Vagina (tissue), 2 donors: ENCODE measurements around the gene PODXL2. TPM values are rescaled to one million over a fixed set of nuclear protein-coding genes. Genes with fewer than 3 reads are reported as not detected.

Experiments used
- DNase-seq, 2 donors: peaks; one replicate each; pipeline ENCODE4 v3.0.0-alpha.2; 2017; ENCODE audit errors: extremely low spot score in 2 of 2
- H3K27ac ChIP-seq: fragments of 200-600 bp; sonication (generic); one replicate; pipeline ENCODE4 v1.5.1; 2019
- H3K27me3 ChIP-seq: fragments of 200-600 bp; sonication (generic); one replicate; pipeline ENCODE4 v1.5.1; 2019
- H3K36me3 ChIP-seq, 2 donors: fragments of 200-600 bp; sonication (generic); one replicate each; pipeline ENCODE4 v1.5.1; 2017 to 2019
- H3K4me1 ChIP-seq: fragments of 200-600 bp; sonication (generic); one replicate; pipeline ENCODE4 v1.5.1; 2019
- H3K4me3 ChIP-seq, 2 donors: fragments of 200-600 bp; sonication (generic); 1 replicate in 1 of 2; 2 replicates in 1 of 2; pipeline ENCODE4 v1.5.1; 2016 to 2019
- H3K9me3 ChIP-seq: fragments of 200-600 bp; sonication (generic); one replicate; pipeline ENCODE4 v1.5.1; 2019
- POLR2A ChIP-seq, 2 donors: fragments of 450-650 bp; IDR thresholded peaks; one replicate each; pipeline ENCODE4 v1.6.1; 2017; ENCODE audit warnings: antibody characterized with exemption in 2 of 2, mild to moderate bottlenecking in 2 of 2, moderate library complexity in 2 of 2
- POLR2AphosphoS5 ChIP-seq, 2 donors: sonication (generic); formaldehyde crosslinking; IDR thresholded peaks; one replicate each; pipeline ENCODE4 v1.9.0; 2017; ENCODE audit warnings: antibody characterized with exemption in 2 of 2, mild to moderate bottlenecking in 2 of 2, low read depth in 1 of 2; ENCODE audit not compliant: insufficient read depth in 1 of 2
- intact Hi-C: fragments of 100-400 bp; cut with DNase I; formaldehyde crosslinking; loops from one replicate; pipeline ENCODE4 v1.15.1; 2023
- total RNA-seq: library from RNA; depleted of rRNA; stranded (reverse); fragments of >200 nt; gene quantifications from one replicate; pipeline ENCODE4 v1.2.3, GENCODE V29; 2016
- TF ChIP-seq, protein P1 (sequence below), 3 experiments: fragments of 450-650 bp in 2 of 3; fragments of 200-600 bp in 1 of 3; sonication (generic) in 1 of 3; IDR thresholded peaks; one replicate each; pipeline ENCODE4 v1.5.1; 2017 to 2019; ENCODE audit warnings: antibody characterized with exemption in 3 of 3, mild to moderate bottlenecking in 2 of 3, moderate library complexity in 2 of 3

The PODXL2 gene
- total RNA-seq, 1 donor from 2014 or later, result 2.9 TPM

DNA sequence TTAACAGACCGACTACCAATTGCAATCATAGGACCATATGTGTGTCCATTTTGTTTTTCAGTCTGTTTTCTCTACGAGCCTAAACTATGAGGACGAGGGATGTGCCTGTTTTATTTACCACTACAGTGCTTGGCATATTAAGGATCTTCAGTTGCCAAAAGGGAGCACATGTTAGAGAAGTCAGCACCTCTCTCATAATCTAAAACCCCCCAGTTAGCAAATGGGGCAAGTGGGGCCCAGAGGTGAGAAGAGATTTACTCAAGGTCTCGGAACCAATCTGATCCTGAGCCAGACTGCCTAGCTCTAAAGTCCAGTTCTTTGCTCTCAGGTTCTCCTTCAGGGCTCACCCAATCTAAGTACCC, 578 bp upstream of the PODXL2 start:
- H3K9me3 ChIP-seq, result no peaks in the 10 kb centered on the region
- TF ChIP-seq POLR2AphosphoS5 (IDR thresholded peaks at IDR 0.05; ENCODE audit: insufficient read depth in 1 of 2, low read depth in 1 of 2) (no peak), POLR2A (IDR thresholded peaks at IDR 0.05) (no peak)
- TF ChIP-seq, protein P1, sequence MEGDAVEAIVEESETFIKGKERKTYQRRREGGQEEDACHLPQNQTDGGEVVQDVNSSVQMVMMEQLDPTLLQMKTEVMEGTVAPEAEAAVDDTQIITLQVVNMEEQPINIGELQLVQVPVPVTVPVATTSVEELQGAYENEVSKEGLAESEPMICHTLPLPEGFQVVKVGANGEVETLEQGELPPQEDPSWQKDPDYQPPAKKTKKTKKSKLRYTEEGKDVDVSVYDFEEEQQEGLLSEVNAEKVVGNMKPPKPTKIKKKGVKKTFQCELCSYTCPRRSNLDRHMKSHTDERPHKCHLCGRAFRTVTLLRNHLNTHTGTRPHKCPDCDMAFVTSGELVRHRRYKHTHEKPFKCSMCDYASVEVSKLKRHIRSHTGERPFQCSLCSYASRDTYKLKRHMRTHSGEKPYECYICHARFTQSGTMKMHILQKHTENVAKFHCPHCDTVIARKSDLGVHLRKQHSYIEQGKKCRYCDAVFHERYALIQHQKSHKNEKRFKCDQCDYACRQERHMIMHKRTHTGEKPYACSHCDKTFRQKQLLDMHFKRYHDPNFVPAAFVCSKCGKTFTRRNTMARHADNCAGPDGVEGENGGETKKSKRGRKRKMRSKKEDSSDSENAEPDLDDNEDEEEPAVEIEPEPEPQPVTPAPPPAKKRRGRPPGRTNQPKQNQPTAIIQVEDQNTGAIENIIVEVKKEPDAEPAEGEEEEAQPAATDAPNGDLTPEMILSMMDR (IDR thresholded peaks at IDR 0.05), result no peak
- H3K27ac ChIP-seq, result no peak overlapping the region
- H3K4me1 ChIP-seq, result peaks cover 12% of the 10 kb centered on the region
- H3K4me3 ChIP-seq, result no peak overlapping the region
- intact Hi-C loops, result no loop called here
- H3K36me3 ChIP-seq, result no peaks in the 10 kb centered on the region
- no peaks in the 10 kb centered on the region for H3K27me3 ChIP-seq
- no peak for DNase-seq

DNA sequence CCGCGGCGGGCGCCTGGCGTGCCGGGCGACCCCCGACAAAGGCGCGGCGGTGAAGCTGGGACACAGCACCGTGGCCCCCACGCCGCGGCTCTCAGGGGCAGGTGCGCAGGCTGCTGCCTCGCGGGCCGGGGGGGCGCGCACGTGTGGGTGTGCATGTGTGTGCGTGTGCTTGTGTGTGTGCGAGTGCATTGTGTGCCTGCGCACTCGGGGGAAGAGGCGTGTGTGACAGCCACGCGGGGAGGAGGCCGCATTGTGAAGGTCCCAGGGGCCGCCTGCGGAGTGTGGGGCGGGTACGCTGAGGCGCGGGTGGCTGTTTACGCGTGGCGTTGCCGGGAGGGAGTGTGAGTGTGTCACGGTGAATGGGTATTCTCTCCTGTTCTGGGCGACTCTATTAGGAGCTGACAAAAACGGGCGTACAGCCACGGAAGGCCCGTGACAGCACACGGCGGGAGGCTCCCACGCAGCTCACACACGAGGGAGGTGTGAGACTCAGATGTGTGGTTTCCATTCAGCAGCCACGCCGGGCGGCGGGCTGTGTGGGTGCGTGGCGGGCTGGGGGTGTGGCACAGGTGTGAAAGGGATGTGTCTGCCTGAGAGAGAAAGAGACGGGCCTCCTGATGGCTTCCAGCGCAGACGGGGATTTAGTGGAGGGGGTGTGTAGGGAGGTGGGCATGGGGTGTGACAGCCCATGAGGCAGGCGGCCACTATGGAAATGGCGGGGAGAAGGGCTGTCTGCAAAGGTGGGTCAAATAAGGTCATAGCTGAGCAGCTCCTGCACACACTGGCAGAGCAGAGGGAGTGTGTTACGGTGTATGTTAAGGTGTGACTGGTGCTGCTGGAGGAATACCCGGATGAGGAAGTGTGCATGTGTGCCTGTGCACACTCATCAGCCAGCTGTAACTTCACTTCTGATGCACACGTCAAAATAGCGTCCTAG, 750 bp downstream of the PODXL2 start:
- H3K27me3 ChIP-seq, result no peaks in the 10 kb centered on the region
- TF ChIP-seq POLR2A (IDR thresholded peaks at IDR 0.05) (no peak), POLR2AphosphoS5 (IDR thresholded peaks at IDR 0.05; ENCODE audit: insufficient read depth in 1 of 2, low read depth in 1 of 2) (no peak)
- TF ChIP-seq, protein P1 (IDR thresholded peaks at IDR 0.05), result no peak
- intact Hi-C loops, result no loop called here
- no peaks in the 10 kb centered on the region for H3K9me3 ChIP-seq
- H3K4me3 ChIP-seq, result peak overlapping the region; percentile 47 to 55
- no peaks in the 10 kb centered on the region for H3K36me3 ChIP-seq
- H3K27ac ChIP-seq, result no peak overlapping the region
- peaks cover 12% of the 10 kb centered on the region for H3K4me1 ChIP-seq
- no peak for DNase-seq

DNA sequence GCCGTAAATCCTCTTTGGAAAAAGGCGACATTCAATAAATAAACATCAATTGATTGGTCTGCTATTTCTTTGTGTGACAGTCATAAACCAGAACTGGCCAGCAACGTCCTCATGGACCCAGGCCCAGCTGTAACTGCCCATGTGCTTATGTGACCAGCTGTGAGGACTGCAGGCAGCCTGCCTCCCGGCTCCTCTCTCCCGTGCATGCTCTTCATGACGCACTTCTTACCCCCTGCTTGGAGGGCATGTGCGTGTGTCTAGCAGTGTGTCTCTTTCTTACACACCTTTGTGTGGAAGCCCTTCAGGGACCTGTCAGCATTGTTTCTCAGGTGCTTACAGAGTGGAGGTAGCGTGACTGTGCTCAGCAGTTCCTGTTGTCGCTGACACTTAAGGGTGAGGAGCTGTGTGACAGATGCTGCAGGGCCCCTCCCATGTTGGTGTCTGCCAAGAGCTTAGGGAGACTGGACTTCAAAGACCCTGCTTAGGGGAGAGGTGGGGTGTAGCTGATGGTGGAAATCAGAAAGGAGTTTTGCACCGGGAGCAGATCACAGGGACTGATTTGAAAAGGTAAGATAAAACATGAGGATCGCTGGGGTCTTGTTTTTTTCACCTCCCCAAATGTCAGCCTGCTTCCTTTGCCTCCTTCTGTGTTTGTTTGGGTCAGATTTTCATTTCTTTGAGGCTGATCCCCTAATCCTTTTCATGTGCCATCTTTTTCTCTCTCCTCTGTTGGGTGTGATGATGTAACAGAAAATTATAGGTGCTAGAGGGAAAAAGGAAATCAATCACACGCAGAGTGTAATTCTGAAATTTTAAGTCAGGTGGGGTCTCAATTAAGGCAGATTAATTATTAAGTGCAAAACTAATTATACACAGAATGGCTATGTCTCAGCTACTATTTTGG, 2.1 kb downstream of the PODXL2 start:
- no peak for DNase-seq
- Histone ChIP-seq H3K4me3 (no peak overlapping the region), H3K27ac (no peak overlapping the region), H3K9me3 (no peaks in the 10 kb centered on the region), H3K27me3 (no peaks in the 10 kb centered on the region), H3K36me3 (no peaks in the 10 kb centered on the region), H3K4me1 (peaks cover 12% of the 10 kb centered on the region)
- TF ChIP-seq POLR2AphosphoS5 (IDR thresholded peaks at IDR 0.05; ENCODE audit: insufficient read depth in 1 of 2, low read depth in 1 of 2) (no peak), POLR2A (IDR thresholded peaks at IDR 0.05) (no peak)
- TF ChIP-seq, protein P1 (IDR thresholded peaks at IDR 0.05), result no peak
- intact Hi-C loops, result no loop called here

DNA sequence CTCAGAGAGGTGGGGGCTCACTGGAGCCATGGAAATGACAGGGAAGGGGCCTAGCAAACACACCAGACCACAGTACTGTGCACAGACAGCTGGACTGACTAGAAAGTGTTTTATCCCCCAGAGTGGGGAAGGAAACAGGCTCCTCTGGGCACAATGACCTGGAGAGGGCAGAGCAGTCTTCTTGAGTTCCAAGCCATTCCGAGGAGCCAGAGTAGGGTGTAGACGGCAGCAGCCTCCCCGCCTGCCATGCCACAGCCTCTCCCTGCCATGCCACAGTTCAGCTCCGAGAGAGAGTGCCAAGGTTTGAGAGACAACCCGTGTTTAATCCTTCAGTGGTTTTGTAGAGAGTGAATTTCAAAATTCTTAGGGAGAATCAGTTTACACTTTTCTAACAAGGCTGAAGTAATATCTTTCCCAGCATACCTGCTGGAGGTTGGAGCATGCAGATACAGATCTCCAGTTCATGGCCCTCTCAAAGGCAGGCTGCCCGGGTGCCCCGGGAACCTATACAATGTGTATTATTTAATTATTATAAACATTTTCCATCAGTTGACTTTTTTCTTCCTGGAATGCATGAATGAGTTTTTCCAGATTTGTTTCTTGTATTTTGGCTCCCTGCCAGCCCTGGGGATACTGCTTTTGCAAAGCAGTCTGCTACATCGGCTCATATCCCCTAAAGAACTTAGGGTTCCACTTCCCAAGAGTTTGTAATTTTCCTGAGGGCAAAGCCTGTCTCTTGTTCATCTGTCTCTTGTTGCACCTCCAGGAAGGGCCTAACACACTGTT, 3.2 kb downstream of the PODXL2 start:
- no peak overlapping the region for H3K4me3 ChIP-seq
- no peak for DNase-seq
- no peaks in the 10 kb centered on the region for H3K27me3 ChIP-seq
- H3K36me3 ChIP-seq, result no peaks in the 10 kb centered on the region
- H3K9me3 ChIP-seq, result no peaks in the 10 kb centered on the region
- H3K4me1 ChIP-seq, result peaks cover 12% of the 10 kb centered on the region
- no peak overlapping the region for H3K27ac ChIP-seq
- TF ChIP-seq POLR2AphosphoS5 (IDR thresholded peaks at IDR 0.05; ENCODE audit: insufficient read depth in 1 of 2, low read depth in 1 of 2) (no peak), POLR2A (IDR thresholded peaks at IDR 0.05) (no peak)
- TF ChIP-seq, protein P1 (IDR thresholded peaks at IDR 0.05), result no peak
- intact Hi-C loops, result no loop called here
